Left ventricle myocardium superior (tissue), 1 donor: Measurements from ENCODE around the gene GPS2. TPM values are rescaled to one million over a fixed set of nuclear protein-coding genes. Genes with fewer than 3 reads are reported as not detected.

Source experiments
- ATAC-seq: fragments of 200-7000 bp; cut with Tn5 transposase; one replicate; pipeline ENCODE4 v1.9.1; 2020; ENCODE audit warnings: mild to moderate bottlenecking, moderate library complexity
- DNase-seq: peaks from one replicate; pipeline ENCODE4 v3.0.0-alpha.2; 2020
- intact Hi-C: fragments of 100-400 bp; cut with micrococcal nuclease; formaldehyde crosslinking; loops from one replicate; pipeline ENCODE4 v1.11.0; 2022
- total RNA-seq: library from RNA; stranded (reverse); fragmentation: NEBNext Ultra II Directional; extraction: Animal tissue kit (Norgen Biotek cat#: 25700); gene quantifications from one replicate; pipeline ENCODE4 v1.2.1, GENCODE V29; 2021
- donor health status: DM: no; HTN: yes; CAD: no; lungs with severe emphysema.

The GPS2 gene
- total RNA-seq, 1 donor from 2014 or later: 75.0 TPM

GRCh38 chr17:7323731-7324437 lies 8.7 kb upstream of the GPS2 start:
- peak; percentile 72 for DNase-seq
- peak; percentile 20 for ATAC-seq
- intact Hi-C loops: no loop called here

- DNase-seq (no peak), ATAC-seq (no peak)
Measured at GRCh38 chr17:7322520-7323194, 7.5 kb upstream of the GPS2 start.

GRCh38 chr17:7321466-7321865 lies 6.3 kb upstream of the GPS2 start:
- no peak for ATAC-seq
- no peak for DNase-seq
- intact Hi-C loops: no loop called here

More at GRCh38 chr17:7322520-7323194, 7.5 kb upstream of the GPS2 start:
- intact Hi-C loops: no loop called here

GRCh38 chr17:7318121-7318860 lies 3.1 kb upstream of the GPS2 start:
- intact Hi-C loops: no loop called here
- DNase-seq (no peak), ATAC-seq (no peak)

GRCh38 chr17:7317161-7317803 lies 2.1 kb upstream of the GPS2 start:
- ATAC-seq (no peak), DNase-seq (no peak)
- intact Hi-C loops: no loop called here

GRCh38 chr17:7315570-7316235 lies 543 bp upstream of the GPS2 start:
- intact Hi-C loops: no loop called here
- no peak for DNase-seq
- peak; percentile 6 for ATAC-seq

GRCh38 chr17:7313890-7314718 lies 1.1 kb downstream of the GPS2 start:
- DNase-seq: no peak
- no peak for ATAC-seq
- intact Hi-C loops: no loop called here

GRCh38 chr17:7313088-7313889 lies 1.9 kb downstream of the GPS2 start:
- no peak for ATAC-seq
- DNase-seq: no peak

GRCh38 chr17:7312432-7313087 lies 2.6 kb downstream of the GPS2 start:
- intact Hi-C loops: no loop called here
- no peak for DNase-seq
- ATAC-seq: no peak

More at GRCh38 chr17:7313088-7313889, 1.9 kb downstream of the GPS2 start:
- intact Hi-C loops: no loop called here

GRCh38 chr17:7311110-7311705 lies 4.0 kb downstream of the GPS2 start:
- intact Hi-C loops: no loop called here
- DNase-seq (no peak), ATAC-seq (no peak)

GRCh38 chr17:7309628-7310027 lies 5.5 kb downstream of the GPS2 start:
- DNase-seq: no peak
- intact Hi-C loops: no loop called here
- ATAC-seq: no peak

GRCh38 chr17:7308625-7309433 lies 6.3 kb downstream of the GPS2 start:
- intact Hi-C loops: no loop called here
- DNase-seq: peak; percentile 61
- ATAC-seq: peak; percentile 16

- intact Hi-C loops: no loop called here
- DNase-seq (peak; percentile 74), ATAC-seq (peak; percentile 20)
Measured at GRCh38 chr17:7307686-7308624, 7.2 kb downstream of the GPS2 start.

- ATAC-seq (peak; percentile 93), DNase-seq (peak; percentile 100)
- intact Hi-C loops: no loop called here
Measured at GRCh38 chr17:7306911-7307685, 8.1 kb downstream of the GPS2 start, which contains the start of gene EIF5A. EIF5A (plus strand) TSS chr17:7307628; CDS start chr17:7309636, 2,008 bp downstream.
